Measurements from ENCODE around the gene CD24. TPM values are rescaled to one million over a fixed set of nuclear protein-coding genes. Genes with fewer than 3 reads are reported as not detected.
A peak's percentile ranks its signal among the peaks of the same experiment; 100 is the strongest.

Gene CD24
- total and polyA plus RNA-seq, 2 of the 8 experiments (the other 6 are each of a cell fraction or from before 2014, with no cell fraction given) = 2,134 to 2,327 TPM

- no peak for TF ChIP-seq ATF3 (IDR thresholded peaks at IDR 0.05; ENCODE audit: insufficient read depth, low read depth, low read length)
- TF ChIP-seq MAFK (IDR thresholded peaks at IDR 0.05; ENCODE audit: low read depth, low read length) = no peak
- peak; percentile 16 for TF ChIP-seq CHD7 (IDR thresholded peaks at IDR 0.05; ENCODE audit: insufficient replicate concordance, low read length)
- TF ChIP-seq CTCF (IDR thresholded peaks at IDR 0.05; ENCODE audit: control extremely low read depth in 1 of 3, insufficient read depth in 1 of 3, low read depth in 1 of 3, low read length in 3 of 3) = no peak
- no peak for TF ChIP-seq TEAD4 (IDR thresholded peaks at IDR 0.05; ENCODE audit: low read depth, low read length)
- no peak for TF ChIP-seq KDM4A (IDR thresholded peaks at IDR 0.05; ENCODE audit: low read depth, low read length, severe bottlenecking)
- TF ChIP-seq TAF1 (IDR thresholded peaks at IDR 0.05; ENCODE audit: low read depth, low read length) = peak; percentile 39; the same call in 1 of the 2 replicates
- TF ChIP-seq CBX5 (IDR thresholded peaks at IDR 0.05; ENCODE audit: low read depth, low read length) = no peak
- TF ChIP-seq TCF12 (IDR thresholded peaks at IDR 0.05; ENCODE audit: low read depth, low read length) = no peak
These were observed 2.0 kb downstream of the CD24 start (continued) for GRCh38 chr6:106972500-106972899.

Measured in H1 (cell line).